Thoracic aorta (tissue), 2 donors: ENCODE measurements around the gene RPS6KA5. TPM values are rescaled to one million over a fixed set of nuclear protein-coding genes. Genes with fewer than 3 reads are reported as not detected.
"Not testable (repeated sequence)": the region's sequence is repeated elsewhere in the genome, so short reads cannot be mapped to it uniquely, and the experiment has no call there.

Experiments
- ATAC-seq: fragments of 150-250 bp; one replicate; pipeline ENCODE4 v1.8.0; 2017; ENCODE audit warnings: low read depth; ENCODE audit not compliant: insufficient number of reproducible peaks, low FRiP score
- DNase-seq: peaks from one replicate; pipeline ENCODE4 v3.0.0-alpha.2; 2020; ENCODE audit warnings: low spot score
- H3K27ac ChIP-seq, 2 donors: fragments of 200-600 bp; sonication (generic); 1 replicate in 1 of 2; 2 replicates in 1 of 2; pipeline ENCODE4 v1.5.1; 2016; ENCODE audit warnings: mild to moderate bottlenecking in 2 of 2, moderate library complexity in 2 of 2
- H3K27me3 ChIP-seq: fragments of 200-600 bp; sonication (generic); replicated peaks from 2 replicates; pipeline ENCODE4 v1.6.0; 2016; ENCODE audit warnings: mild to moderate bottlenecking; ENCODE audit not compliant: insufficient read depth
- H3K36me3 ChIP-seq: fragments of 200-600 bp; sonication (generic); one replicate; pipeline ENCODE4 v1.5.1; 2016
- H3K4me1 ChIP-seq, 2 donors: fragments of 200-600 bp; sonication (generic); 1 replicate in 1 of 2; 2 replicates in 1 of 2; pipeline versions ENCODE4 v1.5.1 to v1.6.0; 2016; ENCODE audit warnings: low read depth in 2 of 2, mild to moderate bottlenecking in 1 of 2; ENCODE audit not compliant: control insufficient read depth in 1 of 2
- H3K4me3 ChIP-seq: fragments of 200-600 bp; sonication (generic); 2 replicates; pipeline ENCODE4 v1.5.1; 2016; ENCODE audit warnings: mild to moderate bottlenecking
- H3K9me3 ChIP-seq: fragments of 200-600 bp; sonication (generic); 2 replicates; pipeline ENCODE4 v1.5.1; 2016
- total RNA-seq, 2 donors: library from RNA; depleted of rRNA; stranded (reverse); fragments of >200 nt; gene quantifications; one replicate each; pipeline versions ENCODE4 v1.1.0 to v1.2.3, GENCODE V29; 2016
- TF ChIP-seq, protein P1 (sequence below): fragments of 200-600 bp; sonication (generic); IDR thresholded peaks from one replicate; pipeline ENCODE4 v1.5.1; 2019; ENCODE audit warnings: antibody characterized with exemption

Gene RPS6KA5
- total RNA-seq, 2 donors from 2014 or later = 1.4 to 4.6 TPM

DNA sequence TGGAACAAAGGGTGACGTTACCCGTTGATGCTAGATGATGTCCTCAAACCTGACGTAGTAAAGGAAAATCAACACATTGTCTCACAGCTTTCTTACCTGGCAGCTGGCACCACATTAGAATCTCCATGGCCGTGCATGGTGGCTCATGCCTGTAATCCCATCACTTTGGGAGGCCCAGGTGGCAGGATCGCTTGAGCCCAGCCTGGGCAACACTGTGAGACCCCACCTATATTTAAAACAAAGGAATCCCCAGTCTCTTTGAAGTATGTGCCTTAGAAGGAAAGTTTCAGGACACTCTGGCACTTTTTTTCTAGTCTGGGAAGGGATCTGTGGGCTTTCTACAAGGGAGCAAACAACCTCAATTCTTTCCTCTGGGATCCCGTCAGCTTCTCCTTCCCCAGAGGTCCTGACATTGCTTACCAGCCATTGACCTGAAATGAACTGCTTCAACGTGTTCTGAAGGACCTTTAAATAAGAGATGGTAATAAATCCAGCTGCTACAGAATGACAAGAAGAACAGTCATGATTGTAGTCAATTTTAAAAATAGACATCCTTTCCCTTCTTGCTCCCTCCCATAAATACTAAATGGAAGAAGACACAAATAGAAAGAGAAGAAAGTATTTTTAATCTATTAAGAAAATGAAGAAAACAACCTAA lies 210.5 kb downstream of the RPS6KA5 start:
- Histone ChIP-seq H3K27me3 (no peaks in the 10 kb centered on the region), H3K4me3 (no peak overlapping the region), H3K4me1 (no peaks in the 10 kb centered on the region), H3K36me3 (no peaks in the 10 kb centered on the region), H3K27ac (no peak overlapping the region), H3K9me3 (no peaks in the 10 kb centered on the region)
- TF ChIP-seq, protein P1, sequence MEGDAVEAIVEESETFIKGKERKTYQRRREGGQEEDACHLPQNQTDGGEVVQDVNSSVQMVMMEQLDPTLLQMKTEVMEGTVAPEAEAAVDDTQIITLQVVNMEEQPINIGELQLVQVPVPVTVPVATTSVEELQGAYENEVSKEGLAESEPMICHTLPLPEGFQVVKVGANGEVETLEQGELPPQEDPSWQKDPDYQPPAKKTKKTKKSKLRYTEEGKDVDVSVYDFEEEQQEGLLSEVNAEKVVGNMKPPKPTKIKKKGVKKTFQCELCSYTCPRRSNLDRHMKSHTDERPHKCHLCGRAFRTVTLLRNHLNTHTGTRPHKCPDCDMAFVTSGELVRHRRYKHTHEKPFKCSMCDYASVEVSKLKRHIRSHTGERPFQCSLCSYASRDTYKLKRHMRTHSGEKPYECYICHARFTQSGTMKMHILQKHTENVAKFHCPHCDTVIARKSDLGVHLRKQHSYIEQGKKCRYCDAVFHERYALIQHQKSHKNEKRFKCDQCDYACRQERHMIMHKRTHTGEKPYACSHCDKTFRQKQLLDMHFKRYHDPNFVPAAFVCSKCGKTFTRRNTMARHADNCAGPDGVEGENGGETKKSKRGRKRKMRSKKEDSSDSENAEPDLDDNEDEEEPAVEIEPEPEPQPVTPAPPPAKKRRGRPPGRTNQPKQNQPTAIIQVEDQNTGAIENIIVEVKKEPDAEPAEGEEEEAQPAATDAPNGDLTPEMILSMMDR = no peak
- DNase-seq (no peak), ATAC-seq (no peak)

DNA sequence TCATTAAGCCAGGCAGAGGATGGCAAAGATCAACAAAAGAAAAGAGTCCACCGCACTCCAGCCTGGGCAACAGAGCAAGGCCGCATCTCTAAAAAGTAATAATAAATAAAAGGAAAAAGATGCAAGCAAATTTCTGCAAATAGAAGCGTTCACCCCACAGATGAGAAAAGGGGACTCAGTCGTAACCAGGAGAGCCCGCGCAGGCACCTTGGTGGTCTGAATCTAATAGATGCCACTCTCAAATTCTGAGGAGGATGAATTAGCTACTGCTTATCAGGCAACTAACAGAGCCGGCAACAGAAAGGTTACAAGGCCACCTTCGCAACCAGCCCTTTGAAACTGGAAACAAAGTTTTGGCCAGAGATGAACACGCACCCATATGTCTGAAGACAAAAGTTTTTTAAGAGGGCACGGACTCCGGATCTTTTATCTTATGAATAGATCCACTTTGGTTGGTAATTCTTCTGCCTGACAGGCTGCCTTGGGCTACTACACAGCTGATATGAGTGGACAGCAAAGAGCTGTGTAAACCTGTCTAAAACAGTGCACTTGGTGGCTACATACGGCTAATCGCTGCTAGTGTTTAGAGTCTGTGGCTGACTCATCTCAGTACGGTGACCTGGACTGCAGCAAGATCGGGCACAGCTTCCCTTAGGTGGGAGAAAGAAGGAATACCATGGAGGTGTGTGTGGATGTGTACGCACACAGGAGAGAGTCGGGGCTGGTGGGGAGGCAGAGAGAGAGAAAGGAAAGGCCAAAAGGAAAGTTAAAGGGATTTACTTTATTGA lies 211.3 kb downstream of the RPS6KA5 start:
- TF ChIP-seq, protein P1 = no peak
- H3K4me3 ChIP-seq = no peak overlapping the region
- H3K9me3 ChIP-seq = no peaks in the 10 kb centered on the region
- H3K36me3 ChIP-seq = no peaks in the 10 kb centered on the region
- H3K4me1 ChIP-seq = no peaks in the 10 kb centered on the region
- DNase-seq (no peak), ATAC-seq (no peak)
- H3K27me3 ChIP-seq = no peaks in the 10 kb centered on the region
- H3K27ac ChIP-seq = no peak overlapping the region

DNA sequence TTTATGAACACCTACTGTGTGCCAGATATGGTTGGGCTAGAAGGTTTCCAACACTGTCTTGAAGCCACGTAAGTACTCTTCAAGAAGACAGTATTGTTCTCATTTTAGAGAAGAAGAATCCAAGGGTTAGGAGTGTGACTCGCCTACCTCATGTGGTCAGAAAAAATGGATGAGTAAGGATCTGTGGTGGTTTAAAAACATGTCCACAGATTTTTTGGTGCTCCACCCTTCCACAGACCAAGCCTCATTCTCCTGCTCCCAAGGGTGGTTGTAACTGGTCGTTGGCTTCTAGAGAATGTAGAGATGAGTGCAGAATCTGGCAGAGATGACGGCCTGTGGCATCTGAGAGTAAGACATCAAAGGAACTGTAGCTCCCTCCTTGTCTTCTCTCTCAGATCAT lies 213.9 kb downstream of the RPS6KA5 start:
- ATAC-seq (no peak), DNase-seq (no peak)
- no peaks in the 10 kb centered on the region for H3K9me3 ChIP-seq
- TF ChIP-seq, protein P1 = no peak
- no peaks in the 10 kb centered on the region for H3K36me3 ChIP-seq
- no peak overlapping the region for H3K4me3 ChIP-seq
- H3K27ac ChIP-seq = no peak overlapping the region
- H3K4me1 ChIP-seq = no peaks in the 10 kb centered on the region
- no peaks in the 10 kb centered on the region for H3K27me3 ChIP-seq

DNA sequence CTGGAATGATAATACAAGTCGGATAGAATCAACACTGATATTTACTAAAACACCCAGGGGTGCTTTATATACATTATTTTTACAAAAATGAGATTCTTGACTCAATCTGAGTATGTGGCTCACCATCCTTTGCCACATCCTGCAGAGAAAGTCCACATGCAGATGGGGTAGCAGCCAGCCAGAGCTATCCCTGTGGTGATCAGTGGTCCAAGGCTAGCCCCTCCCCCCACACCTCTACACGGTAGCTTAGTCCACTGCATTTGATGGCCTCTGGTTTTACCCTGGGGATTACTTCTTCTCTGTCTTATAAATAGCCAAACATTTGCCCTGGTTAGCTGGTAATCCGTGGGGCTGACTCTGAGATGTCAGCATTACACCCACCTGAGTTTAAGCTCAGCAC lies 216.1 kb downstream of the RPS6KA5 start:
- no peak for ATAC-seq
- TF ChIP-seq, protein P1 = no peak

DNA sequence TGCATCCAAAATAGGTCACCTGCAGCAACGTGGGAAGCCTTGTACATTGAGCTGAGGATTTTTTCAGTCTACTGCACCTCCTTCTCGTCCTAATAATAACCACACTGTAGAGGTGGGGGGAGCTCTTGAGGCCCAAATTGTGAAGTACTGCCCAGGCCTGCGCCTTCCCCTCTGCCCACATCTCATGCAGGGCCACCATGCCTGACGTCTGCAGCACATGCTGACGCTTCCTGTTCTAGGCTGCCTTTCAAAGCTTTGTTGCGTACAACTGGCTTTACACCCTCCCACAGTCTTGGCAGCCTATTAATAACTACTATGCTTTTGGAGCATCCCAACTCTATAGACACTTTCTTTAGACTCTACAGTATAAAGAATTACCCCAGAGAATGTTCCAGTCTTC lies 217.7 kb downstream of the RPS6KA5 start:
- Histone ChIP-seq H3K36me3 (no peaks in the 10 kb centered on the region), H3K9me3 (no peaks in the 10 kb centered on the region), H3K27me3 (no peaks in the 10 kb centered on the region), H3K4me3 (no peak overlapping the region), H3K4me1 (peaks cover 3 to 11% of the 10 kb centered on the region in 2 donors), H3K27ac (no peak overlapping the region)
- TF ChIP-seq, protein P1 = no peak
- DNase-seq = no peak
- ATAC-seq = no peak

More for the DNA sequence above, 216.1 kb downstream of the RPS6KA5 start:
- Histone ChIP-seq H3K9me3 (no peaks in the 10 kb centered on the region), H3K4me3 (no peak overlapping the region), H3K27ac (no peak overlapping the region), H3K27me3 (no peaks in the 10 kb centered on the region), H3K4me1 (peaks cover 3 to 5% of the 10 kb centered on the region in 2 donors), H3K36me3 (no peaks in the 10 kb centered on the region)
- DNase-seq = no peak

DNA sequence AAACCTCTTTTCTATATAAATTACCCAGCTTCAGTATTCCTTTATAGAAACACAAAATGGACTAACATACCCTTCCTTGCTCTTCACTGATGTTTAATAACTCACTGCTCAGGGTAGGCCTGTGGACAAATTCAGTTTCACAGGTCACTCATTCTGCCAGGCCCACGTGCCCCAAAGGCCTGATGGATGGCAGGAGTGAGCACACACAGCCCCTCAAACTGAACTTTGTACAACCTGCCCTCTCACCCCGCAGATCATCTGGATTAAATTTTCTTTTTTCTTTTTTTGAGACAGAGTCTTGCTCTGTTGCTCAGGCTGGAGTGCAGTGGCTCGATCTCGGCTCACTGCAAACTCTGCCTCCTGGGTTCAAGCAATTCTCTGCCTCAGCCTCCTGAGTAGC lies 219.8 kb downstream of the RPS6KA5 start:
- not testable (repeated sequence) for H3K27ac ChIP-seq, H3K36me3 ChIP-seq, H3K27me3 ChIP-seq, H3K9me3 ChIP-seq, H3K4me3 ChIP-seq, DNase-seq, ATAC-seq
- peaks cover 3 to 11% of the 10 kb centered on the region in 2 donors for H3K4me1 ChIP-seq
